ENCODE results near the gene MYO16.
A peak's percentile ranks its signal among the peaks of the same experiment; 100 is the strongest.

The MYO16 gene

DNA sequence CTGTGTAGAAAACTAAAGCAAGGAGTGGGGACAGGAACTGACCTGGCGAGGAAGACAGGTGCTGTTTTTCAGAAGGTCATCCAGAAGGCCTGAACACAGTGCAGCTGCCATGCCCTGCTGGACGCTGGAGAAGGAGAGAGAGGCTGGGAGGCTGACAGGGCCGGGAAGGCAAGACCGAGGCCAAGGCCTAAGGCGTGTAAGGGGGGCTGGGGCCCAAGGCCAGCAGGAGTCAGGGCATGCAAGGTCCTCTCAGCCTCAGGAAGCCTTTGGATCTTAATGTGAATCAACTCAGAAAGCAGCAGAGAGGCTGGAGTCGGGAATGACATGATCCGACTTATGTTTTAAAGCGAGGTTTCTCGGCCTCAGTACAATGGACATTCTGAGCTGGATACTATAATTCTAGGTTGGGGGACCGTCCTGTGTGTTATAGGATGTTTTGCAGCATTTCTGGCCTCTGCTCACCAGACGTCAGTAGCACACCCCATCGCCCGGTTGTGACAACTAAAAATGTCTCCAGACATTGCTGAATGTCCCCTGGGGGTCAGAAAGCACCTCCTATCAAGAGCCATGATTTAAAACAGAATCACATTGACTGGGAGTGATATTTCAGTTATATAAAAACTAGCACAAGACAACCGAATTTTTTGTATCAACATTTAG is 530.4 kb downstream of the MYO16 start:
- DNase-seq = no peak

DNA sequence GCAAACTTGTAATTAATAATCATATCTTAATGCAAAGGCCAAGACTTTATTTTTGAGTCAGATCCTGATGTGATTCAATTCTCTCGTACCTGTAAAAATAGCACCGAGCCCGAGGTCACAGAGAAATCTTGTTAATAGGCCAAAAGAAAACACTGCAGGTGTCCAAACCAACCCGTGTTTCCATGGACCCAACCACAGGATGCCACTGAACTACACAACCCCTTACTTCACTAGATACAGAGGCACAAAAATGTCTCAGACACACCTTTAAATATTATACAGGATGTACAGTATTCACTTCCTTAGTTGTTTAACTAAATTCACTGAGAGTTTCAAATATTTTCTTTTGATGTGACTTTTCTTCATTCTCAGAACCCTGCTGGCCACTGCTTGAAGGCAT is 530.9 kb downstream of the MYO16 start:
- no peak for DNase-seq

DNA sequence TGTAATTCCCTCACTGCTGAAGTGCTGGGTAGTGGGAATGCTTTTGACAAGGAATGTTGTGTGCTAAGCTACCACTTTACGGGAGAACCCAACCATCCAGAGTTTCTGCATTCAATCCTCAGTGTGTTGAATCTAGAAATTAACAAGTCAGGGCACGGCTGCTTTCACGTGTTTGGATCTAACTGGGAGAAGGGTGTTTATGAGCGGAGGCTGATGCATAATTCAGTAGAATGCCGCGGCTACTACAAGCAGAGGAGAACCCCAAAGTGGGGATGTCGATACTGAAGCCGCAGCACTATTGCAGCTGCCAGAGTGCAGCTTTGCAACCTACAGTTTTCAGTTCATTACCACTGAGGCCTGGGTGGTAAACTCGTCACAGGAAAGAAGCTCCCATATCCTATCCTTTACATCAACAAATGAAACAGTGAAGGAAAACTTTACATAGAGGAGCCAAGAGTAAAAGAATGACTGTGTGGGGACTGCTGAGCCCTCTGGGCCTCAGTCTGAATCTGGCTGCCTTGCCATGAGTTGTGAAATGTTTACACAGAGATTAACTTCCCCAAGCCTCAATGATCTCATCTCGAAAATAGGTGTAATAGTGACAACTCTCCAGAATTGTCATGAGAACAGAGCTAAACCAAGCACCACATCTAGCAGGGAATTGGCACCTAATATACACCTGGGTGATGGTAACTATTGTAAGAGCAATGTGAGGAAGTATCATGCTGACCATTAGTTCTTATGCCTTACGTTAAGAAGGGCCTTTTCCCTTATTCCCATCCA is 531.7 kb downstream of the MYO16 start:
- no peak for DNase-seq

DNA sequence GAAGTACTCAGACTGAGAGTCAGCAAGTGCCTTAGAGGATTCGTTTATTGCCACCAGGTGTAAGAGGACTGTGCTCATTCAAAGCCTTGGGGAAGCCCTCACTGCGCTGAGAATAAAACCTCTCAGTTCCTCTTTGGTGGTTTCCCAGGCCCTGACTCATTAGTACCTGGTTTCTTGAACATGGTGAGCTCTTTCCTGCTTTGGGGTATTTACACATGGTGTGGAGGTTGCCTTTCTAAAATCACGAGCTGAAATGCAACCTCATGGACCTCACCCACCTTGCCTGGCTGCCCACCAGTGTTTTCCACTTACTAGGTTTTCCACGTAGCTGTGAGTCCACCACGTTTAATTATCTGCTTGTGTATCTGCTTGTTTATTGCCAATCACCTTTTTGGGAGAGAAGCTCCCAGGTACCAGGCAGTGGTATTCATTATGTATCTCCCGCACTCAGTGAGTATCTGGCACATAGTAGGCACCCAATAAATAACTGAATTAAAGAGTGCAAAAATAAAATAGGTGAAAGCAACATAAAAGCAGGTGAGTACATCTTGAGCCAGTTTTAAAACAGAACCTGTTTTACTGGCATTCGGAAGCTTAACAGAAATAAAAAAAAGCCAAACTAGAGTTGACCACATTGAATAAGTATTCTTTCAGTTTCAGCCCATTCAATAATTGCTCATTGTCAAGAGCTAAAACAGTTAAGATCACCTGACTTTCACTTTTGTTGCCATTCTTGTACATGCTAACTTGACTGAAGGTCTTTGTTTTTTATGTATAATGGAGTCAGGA is 533.0 kb downstream of the MYO16 start:
- peak; percentile 48 for DNase-seq

DNA sequence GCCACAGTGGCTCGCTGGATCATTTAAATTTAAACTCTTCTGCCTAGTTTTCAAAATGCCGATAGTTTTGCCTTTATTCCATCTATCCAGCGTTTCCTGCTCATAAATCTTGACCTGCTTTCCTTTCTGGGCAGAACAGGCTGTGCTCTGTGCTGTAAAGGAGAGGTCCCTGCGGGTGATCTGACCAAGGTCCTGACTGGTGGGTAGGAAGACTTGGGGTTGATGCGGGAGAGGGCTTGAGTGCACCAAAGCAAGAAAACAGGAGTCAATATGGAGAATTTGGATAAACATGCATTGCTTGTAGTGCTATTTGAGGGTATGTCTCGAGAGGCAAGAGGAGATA is 533.6 kb downstream of the MYO16 start:
- no peak for DNase-seq

DNA sequence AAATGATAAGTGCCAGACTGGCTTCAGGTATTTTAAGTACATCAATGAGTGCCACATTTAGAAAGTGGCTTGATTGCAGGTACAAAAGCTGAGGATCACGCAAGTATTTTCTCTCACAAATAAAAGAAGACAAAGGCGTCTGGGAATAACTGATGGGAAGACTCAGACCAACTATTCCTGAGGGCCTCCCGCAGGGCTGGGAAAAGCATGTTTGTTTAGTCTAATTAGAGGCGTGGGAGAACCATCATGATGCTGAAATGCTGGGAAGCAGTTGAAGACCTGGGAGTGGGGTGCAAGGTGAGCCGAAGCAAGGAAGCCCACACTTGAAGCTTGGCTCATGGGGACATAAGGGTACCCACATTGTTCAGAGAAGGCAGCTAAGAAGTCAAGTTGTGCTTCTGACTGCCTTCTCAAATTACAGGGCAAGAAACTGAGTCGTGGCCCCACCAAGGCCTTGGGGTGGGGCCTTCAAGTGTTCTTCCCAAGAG is 536.0 kb downstream of the MYO16 start:
- no peak for DNase-seq

DNA sequence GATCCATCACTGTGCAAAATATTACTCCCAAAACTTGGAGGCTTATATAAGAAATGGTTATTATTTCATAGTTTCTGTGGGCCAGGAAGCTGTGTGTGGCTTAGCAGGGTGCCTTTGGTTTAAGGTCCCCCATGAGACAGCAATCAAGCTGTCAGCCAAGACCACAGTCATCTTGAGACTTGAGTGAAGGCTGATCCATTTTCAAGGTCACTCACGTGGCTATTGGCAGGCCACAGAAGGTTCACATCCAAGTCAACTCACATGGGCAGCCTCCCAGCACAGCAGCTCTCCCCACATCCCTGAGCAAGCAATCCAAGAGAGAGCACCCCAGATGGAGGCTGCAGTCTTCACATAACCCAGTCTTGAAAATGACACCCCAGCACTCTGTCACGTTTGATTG is 537.4 kb downstream of the MYO16 start:
- no peak for DNase-seq

DNA sequence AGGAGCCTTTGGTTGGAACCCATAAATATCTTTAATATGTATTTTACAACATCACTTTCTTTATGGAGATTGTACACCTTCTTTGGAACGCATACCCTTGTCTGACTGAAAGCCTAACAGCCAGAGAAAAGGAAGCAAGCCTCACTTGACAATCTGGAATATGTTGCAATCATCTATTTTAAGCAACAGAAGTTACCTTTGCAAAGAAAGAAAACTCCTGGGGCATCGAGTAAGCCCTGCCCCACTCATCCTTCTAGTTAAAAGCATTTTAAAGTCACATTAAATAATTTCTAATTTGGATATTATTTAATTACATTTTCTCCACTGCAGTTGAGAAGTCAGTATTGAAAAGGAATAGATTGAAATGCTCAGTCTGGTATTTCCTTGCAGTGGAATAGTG is 542.7 kb downstream of the MYO16 start:
- no peak for DNase-seq

DNA sequence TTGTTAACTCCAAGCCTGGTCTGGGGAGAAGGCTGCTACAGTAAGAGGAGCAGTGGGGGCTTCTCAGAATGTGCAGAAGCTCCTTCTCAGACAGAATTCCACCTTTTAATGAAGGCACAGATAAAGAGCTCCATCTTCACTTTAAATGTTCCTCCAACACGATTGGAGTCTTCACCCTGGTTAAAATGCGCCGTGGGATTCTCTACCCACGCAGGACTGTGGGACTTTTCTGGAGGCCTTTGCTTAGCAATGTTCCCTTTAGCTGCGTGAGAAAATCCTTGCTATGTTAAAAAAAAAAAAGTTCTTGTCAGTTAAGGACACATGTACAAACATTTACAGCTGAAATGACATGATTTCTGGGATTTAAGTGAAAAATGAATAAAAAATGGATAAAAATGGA is 546.3 kb downstream of the MYO16 start:
- DNase-seq = no peak

DNA sequence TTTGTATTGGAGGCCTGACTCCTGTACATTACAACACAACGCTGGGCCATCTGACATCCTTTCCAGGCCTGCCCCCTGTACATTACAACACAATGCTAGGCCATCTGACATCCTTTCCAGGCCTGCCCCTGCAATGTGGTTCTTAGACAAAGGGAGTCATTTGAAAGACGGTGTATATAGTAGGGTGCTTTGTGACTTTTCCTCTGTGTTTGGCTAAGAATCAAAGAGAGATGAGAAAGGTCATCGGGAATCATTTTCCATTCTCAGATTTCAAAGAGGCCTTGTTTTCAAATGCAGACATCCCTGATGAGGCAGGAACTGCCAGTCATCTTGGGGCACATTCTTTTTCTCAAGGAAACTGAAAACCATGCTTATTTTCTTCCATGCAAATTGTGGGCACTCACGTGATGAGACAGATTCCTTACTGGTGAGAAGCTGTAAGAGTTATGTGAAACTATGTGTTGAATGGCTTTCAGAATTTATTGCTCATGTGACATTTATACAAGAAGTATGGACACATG is 551.6 kb downstream of the MYO16 start:
- no peak for DNase-seq

DNA sequence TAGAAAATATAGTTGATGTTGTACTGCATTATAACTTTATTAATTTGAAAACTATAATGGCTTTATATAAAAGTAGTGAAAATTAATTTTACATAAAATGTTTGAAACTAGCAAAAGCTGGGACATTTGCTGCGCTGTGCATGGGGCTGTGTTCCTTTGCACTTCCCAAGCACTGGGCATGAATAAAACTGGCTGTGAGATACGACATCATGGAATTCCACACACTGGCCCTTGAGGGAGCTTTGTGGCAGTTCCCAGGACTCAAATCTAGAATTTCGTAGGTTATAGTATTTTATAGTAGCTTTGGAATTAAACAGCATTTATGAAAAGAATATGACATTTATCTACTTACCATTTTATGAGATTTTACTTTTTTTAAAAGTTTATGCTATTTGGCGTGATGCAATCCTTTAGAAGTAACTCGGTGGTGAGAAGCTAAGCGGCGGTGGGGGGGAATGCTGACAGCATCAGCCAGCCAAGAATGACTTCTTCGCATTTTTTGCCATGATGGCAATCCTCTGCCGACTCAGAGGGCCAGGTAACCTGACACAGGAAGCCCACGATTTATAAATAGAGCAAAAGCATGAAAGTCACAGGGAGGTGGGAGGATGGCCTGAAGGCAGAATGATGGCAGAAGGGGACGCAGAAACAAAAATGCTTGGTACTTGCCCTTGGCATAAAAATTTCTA is 553.5 kb downstream of the MYO16 start:
- DNase-seq = no peak

DNA sequence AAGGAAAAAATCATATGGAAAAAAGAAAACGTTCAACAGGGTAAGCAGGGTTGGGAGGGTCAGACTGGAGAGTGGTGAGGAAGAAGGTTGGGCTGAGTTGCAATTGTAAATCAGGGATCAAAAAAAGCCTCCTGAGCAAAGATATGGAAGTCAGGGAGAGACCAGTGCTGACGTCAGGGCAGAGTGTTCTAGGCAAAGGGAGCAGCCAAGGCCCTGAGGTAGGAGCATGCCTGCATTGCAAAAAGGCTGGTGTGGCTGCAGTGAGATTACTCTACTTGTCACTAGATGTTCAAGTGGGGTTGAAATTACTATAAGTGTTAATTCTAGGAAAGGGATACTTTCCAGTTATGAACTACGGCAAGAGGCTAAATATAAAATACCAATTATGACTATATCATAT is 562.0 kb downstream of the MYO16 start:
- no peak for DNase-seq

DNA sequence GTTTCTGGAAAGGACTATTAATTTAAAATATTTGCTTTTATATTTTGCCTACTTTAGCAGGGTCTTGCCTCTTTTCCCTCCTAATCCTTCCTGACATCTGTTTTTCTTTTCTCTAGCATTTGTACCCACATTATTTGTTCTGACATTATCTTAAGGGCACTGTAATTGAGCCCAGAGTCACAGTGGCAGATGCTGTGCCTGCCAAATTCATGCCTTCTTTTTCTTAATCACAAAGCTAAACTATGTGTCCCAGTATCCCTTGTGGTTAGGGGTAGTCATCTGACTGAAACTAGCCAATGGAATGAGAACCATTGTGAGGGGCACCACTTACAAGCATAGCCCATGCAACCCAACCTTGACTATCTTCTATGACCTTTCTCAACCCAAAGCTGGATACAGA is 562.9 kb downstream of the MYO16 start:
- no peak for DNase-seq

DNA sequence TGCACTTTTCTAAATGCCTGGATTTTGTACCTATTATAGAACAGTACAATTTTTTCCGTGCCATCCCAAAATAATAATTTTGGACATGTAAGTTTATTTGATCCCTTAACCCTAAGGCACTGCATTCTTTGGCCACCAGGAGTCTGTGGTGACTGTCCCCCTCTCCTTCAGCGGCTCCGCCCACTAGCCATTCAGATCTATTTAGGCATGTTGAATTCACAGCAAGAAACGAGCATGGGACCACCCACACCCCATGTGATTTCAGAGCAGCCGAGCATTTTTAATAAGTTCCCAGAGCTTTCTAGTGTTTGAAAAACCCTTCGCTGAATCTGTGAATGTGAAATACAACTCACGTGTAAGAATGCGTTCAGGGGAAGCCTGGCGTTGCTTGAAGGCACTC is 567.5 kb downstream of the MYO16 start:
- no peak for DNase-seq

DNA sequence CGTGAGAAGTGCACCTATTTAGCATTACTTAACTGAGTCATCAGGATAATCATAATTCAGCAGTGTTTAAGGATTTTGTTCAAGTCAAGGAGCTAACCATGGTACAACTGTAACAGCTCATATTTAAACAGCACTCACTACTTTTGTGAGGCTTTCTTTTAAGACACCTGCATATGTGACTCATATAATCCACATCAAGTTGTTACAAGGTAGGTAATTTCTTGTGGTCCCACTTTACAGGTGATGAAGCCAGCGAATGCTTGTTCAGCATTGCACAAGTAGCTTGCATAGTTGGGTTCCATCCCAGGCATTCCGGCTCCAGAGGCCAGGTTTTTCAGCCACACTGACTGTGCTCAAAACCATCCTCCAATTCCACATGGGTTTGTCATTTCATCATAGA is 569.2 kb downstream of the MYO16 start:
- DNase-seq = no peak

DNA sequence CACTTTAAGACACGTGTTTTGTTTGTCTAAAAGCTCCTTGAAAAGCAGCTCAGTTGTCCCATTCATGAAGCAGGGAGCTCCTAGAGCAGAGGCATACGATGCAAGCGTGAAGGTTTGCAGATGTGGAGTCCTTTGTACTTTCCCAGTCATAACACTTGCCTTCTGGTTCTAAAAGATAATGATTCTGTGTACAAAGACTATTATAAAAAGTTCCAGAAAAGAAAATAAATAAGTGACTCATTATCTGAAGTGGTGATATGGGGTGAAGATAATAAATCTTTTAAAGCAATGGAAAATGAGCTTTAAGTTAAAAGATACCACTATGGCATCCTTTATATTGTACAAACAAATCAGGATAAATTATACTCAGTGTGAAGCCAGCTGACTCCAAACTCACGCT is 569.9 kb downstream of the MYO16 start:
- DNase-seq = no peak

DNA sequence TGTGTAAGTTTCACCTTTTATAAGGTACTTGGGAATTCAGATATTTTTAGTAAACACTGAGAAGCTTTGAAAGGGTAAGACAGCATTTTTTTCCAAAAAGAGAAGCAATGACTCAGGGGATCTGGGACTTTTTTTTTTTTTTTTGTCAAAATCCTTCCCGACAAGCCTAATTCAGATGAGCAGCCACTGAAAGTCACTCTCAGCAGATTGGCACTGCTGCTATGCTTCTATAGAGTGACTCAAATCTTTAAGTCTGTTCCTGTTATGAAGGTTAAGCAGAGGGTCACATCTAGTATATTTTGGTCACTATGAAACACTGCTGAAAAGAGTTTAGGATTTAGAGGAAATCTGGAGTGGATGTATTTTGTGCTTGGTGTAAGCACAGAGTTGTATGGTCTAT is 571.1 kb downstream of the MYO16 start:
- DNase-seq = no peak

DNA sequence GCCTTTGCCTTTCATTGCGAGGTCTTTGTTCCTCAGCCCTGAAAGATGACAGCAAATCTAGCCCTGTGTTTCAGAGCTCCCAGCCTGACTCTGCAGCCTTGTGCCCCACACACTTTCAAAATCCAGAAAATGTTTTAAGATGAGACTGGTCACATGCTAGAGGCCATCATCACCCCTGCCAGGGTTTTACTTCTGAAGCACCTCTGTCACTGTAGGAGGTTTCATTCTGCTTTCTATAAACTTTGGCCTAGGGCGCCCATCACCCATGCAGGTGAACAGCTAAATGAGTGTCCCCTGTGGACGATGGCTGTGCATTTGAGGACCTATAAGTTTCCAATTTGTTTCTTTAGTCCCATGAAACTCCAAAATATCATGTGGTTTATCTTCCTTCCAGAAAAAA is 574.2 kb downstream of the MYO16 start:
- no peak for DNase-seq

DNA sequence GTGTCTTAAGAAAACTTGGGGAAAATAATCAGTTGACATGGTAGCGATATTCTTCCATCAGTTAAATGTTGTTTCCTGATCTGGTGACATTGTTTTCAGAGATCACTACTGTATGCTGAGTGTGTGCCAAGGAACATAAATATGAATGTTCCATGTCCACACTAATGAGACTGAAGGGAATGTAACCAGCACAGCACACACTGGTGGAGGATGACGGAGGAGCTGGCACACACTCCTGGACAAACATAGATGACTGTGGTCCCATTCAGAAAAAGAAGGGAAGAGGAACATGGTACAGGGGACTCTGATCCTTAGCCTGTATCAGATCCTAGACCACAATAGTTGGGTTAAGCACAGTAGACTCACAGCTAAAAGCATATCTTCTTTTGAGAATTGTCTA is 574.8 kb downstream of the MYO16 start:
- DNase-seq = no peak

DNA sequence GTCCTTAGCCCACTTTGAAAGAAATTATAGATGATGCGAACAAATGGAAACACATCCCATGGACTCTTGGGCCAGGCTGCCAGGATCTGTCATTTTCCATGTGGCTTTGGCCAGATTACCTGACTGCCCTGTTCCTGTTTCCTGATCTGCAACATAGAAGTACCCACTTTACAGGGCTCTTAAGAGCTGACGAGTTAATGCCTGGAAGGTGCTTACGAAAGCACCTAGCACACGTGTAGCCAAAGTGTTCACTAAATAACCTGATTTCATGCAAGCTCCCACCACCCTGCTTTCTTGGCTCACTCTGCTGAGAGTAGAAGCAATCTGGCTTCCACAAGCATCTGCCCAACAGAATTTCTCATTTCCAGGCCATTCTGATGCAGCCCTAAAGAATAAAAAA is 575.2 kb downstream of the MYO16 start:
- no peak for DNase-seq

DNA sequence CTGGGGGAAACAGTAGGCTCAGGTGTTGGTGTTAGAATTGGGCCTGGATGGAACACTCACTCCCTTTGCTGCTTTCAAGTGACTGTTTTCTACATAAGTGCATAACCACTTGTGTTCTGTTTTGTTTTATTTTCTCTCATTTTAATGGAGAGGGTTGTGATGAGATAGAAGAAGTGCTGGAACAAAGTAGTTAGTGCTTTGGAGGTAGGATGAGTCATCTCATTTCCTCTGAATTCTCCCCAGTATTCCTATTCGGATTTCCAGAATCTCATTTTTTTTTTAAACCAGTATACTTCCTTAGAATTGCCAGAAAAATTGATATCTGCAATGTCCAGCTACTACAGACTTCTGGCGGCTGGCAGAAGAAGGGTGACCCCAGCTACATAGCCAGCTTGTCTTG is 575.9 kb downstream of the MYO16 start:
- DNase-seq = no peak

DNA sequence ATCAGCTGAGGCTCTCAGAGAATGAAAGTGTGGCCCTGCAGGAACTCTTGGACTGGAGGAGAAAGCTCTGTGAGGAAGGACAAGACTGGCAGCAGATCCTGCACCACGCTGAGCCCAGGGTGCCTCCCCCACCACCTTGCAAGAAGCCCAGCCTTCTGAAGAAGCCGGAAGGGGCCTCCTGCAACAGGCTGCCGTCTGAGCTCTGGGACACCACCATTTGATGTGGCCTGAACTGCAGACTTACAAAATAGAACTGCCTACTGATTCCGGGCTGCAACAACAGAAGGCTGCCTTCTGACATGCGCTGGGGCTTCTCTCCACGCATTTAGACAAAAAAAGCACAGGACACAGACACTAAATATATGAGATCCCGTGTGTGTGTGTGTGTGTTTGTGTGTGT is 577.2 kb downstream of the MYO16 start:
- no peak for DNase-seq

DNA sequence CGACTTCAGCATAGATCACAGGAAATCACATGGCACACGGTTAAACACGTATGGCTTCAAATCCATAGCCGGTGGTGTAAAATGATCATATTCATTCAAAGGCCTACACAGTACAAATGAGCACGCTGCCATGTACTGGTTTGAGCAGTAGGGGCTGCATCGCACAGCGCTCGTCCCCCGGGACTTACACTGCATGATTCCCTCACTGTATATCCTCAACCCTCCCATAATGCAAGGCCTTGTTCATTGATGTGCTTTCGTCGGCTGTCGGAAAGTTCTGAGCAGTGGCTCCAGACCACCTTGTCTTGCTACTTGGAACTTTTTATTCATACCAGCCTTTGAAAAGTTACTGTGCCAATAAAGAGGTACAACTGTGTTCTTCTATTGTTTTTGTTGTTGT is 578.2 kb downstream of the MYO16 start:
- DNase-seq = no peak

Data from KG1 (cell line).